HG03139 (cell line): Measurements from ENCODE around the gene EXOC4.

Experiments
- ATAC-seq: cut with Tn5 transposase; IDR thresholded peaks from one replicate; pipeline ENCODE4 v1.9.1; 2021; ENCODE audit not compliant: unreplicated experiment

EXOC4 gene

DNA sequence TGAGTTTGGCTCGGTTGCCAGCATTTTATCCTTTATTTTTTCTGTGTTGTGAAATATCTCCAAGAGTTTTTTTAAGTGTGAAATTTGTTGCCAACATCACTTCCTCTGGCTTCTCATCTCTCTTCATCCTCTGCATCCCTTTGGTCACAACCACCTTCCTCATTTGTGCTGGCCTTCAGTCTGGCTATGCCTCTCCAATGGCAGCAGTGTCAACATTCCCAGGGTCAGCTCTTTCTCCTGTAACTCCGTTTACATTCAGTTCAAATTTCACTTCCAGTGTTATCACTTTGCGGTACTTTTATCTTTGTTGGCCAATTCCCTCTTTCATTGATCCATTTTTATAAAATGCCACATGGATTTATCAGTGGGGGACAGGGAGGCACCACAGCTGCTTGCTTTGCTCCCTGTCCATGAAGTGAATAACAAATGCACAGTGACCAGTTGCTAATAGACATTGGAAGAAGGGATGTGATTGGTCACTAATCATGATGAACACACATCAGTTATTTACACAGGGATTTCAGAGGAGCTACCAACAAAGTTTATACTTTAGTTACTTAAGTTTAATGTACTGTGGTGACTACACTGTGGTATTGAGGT, 562.8 kb downstream of the EXOC4 start:
- ATAC-seq, result no peak

DNA sequence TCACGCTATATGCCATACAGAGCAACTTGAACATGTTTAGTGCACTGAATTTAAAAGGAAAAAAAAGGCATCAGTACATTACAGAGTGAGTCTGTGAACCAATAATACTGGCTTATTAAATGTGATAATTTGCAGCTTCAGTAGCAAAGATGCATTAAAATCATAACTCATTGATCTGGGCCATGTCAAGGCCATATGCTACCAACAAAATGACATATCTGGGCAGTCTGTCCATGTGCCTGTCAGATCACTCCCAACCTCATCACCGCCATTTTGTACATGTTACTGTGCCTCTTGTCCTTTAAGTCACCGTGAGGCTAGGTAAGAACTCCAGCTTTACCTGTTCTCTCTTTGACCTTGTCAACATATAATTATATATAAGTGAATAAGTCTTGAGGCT, 566.8 kb downstream of the EXOC4 start:
- ATAC-seq, result no peak

GRCh38 chr7:133820584-133820983, 567.7 kb downstream of the EXOC4 start:
- no peak for ATAC-seq

GRCh38 chr7:133821171-133821570, 568.3 kb downstream of the EXOC4 start:
- no peak for ATAC-seq

DNA sequence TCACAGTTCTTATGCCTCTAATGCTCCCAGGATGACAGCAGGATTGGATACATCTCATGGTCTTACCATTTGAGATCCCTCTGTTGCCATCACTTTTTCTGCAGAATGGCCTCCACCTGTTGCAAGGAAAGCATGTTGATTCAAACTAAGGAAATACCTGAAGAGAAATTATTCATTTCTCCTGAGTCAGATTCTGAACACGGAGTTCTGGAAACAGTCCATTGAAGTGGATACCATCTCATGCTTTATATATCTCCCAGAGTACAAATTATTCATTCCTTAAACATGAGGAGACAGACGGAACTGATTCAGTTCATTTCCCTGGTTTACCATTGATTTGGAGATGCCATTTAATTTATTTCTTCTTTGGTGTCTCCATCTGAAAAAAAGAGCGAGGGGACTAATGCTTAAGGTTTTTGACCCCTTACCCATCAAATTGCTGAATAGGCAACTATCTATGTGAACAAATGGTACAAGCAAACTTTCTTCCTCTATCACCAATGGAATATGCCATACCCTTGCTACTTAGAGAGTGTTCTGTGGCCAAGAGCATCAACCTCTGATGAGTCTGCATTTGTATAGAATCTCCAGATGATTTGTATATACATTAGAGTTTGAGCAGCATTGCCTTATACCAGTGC, 569.2 kb downstream of the EXOC4 start:
- ATAC-seq, result no peak

- ATAC-seq, result no peak
These were observed 570.1 kb downstream of the EXOC4 start for GRCh38 chr7:133822868-133823552.

DNA sequence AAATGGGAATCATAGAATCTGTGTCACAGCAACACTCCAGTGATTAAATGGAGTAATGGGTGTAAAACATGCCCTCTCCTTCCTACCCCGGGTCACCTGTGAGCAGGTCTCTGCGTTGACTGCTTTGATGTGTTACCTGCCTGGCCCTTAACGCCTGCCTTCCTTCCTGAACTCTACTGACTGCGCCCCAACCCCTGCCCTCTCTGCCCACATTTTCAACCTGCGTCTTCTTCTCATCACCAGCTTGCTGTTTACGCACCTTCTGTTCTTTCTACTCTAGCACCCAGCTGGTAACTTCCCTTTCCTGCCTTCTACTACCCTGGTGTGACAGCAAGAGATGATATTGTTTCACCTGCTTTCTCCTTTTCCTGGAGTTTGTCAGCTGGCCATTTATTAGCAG, 571.3 kb downstream of the EXOC4 start:
- ATAC-seq, result no peak

- ATAC-seq, result no peak
These were observed 575.1 kb downstream of the EXOC4 start for GRCh38 chr7:133827707-133828623.

DNA sequence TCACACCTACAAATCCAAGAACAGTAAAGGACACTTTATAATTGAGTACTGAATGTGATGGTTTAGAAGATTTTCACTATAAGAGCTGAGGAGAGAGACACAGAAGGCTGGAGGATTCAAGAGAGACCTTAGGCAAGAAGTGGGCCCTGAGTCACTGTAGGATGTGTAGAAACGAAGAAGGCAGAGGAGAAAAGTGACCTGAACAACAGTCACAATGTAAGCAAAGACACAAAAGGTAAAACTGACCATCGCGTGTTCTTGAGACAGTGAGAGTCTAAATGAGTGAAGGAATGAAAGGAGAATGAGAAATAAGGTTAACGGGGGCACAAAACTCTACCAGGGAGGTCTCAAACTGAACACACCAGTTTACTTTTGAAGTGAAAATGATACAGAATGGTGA, 576.0 kb downstream of the EXOC4 start:
- ATAC-seq, result no peak

GRCh38 chr7:133829336-133829897, 576.5 kb downstream of the EXOC4 start:
- no peak for ATAC-seq

DNA sequence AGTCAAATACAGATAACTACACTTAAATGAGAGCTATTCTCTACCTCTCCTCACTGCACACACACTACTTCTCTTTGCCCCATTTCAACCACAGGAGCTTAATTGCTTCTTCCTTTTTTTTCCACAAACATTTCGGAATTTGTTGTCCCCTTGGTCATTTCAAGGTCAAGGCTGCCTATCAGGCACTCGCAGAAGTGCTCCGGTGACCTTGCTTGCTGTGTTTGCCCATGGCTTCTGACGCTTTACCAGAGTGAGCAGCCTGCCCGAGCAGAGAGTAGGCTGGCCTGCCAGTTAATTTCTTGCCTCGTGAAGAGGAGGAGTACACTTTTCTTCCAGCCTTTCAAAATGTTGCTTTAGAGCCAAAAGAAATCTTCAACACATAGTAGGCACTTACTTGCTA, 577.2 kb downstream of the EXOC4 start:
- no peak for ATAC-seq

GRCh38 chr7:133836666-133837065, 583.8 kb downstream of the EXOC4 start:
- no peak for ATAC-seq

DNA sequence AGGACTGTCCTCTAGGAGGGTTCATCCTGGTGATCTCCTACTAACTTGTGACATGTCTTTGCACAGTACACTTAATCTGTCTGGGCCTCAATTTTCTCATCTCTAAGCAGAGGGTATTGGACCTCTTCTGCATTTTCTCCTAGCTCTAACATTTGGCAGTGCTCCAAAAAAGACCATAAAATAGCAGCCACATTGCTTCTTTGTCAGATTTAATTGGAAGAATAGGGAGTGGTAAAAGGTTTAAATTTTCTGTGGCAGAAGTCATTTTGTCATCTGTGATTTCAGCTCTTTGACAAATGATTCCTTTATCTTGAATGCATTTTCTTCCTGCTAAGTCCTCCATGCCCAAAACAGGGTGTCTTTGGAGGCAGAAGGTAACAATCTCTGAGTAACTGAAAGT, 584.3 kb downstream of the EXOC4 start:
- no peak for ATAC-seq

GRCh38 chr7:133839121-133839520, 586.2 kb downstream of the EXOC4 start:
- no peak for ATAC-seq

GRCh38 chr7:133843341-133843740, 590.5 kb downstream of the EXOC4 start:
- ATAC-seq, result no peak

GRCh38 chr7:133845005-133845404, 592.1 kb downstream of the EXOC4 start:
- no peak for ATAC-seq

DNA sequence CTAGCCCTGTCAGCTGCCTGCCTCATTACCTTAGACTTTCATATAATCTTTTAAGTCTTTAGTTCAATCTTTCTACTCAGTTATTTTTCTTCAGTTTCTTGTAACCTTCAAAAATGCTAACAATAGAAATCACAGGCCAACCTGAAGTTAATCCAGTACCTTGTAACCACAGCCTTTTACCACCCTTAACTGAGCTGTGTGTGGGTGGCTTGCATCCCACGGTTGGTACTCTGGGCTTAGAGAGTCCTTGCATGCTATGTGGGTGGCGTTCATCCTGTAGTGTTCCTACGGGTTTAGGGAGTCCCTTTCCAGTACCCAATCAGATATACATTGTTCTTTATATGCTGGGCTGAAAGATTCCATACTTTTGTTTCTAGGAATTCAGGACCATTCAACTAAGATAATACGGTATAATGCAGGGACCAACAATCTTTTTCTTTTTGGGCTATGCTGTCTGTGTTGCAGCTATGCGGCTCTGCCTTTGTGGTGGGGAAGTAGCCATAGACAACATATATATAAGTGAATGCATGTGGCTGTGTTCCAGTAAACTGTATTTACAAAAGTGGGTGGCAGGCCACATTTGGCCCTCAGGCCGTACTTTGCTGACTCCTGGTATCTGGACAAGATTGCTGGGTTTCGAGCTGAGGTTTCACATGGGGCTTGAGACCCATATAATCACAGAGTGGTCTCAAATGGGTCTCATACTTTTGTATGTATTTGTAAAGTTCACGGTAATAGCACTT, 593.5 kb downstream of the EXOC4 start:
- no peak for ATAC-seq

- no peak for ATAC-seq
These were observed 597.8 kb downstream of the EXOC4 start for GRCh38 chr7:133850497-133851280.

- ATAC-seq, result no peak
These were observed 598.5 kb downstream of the EXOC4 start for GRCh38 chr7:133851411-133851810.
